ENCODE measurements around the gene POLA2. TPM values are rescaled to one million over a fixed set of nuclear protein-coding genes. Genes with fewer than 3 reads are reported as not detected.
"Not testable (repeated sequence)": the region's sequence is repeated elsewhere in the genome, so short reads cannot be mapped to it uniquely, and the experiment has no call there.

Gene POLA2
- total and polyA plus RNA-seq, 5 donors, result 5.7 to 13.1 (median 6.8) TPM

GRCh38 chr11:65219930-65220213, 41.9 kb upstream of the POLA2 start:
- no peaks in the 10 kb centered on the region for H3K9me3 ChIP-seq (ENCODE audit: control insufficient read depth, low read length)
- intact Hi-C loops (cut with DNase I), result no loop called here
- ATAC-seq, result no peak
- H3K4me3 ChIP-seq (ENCODE audit: low read length), result no peak overlapping the region
- H3K27me3 ChIP-seq (ENCODE audit: control insufficient read depth, insufficient read depth), result no peaks in the 10 kb centered on the region
- no peaks in the 10 kb centered on the region for H3K4me1 ChIP-seq (ENCODE audit: control insufficient read depth, insufficient read depth, low read length)
- WGBS, result 55% methylated on average over 3 of the region's 3 CpGs
- H3K27ac ChIP-seq (ENCODE audit: low read length), result no peak overlapping the region
- DNase-seq, result no peak

GRCh38 chr11:65221026-65221425, 40.7 kb upstream of the POLA2 start:
- intact Hi-C loops (cut with DNase I), result no loop called here
- Histone ChIP-seq H3K27ac (ENCODE audit: low read length) (no peak overlapping the region), H3K27me3 (ENCODE audit: control insufficient read depth, insufficient read depth) (no peaks in the 10 kb centered on the region), H3K4me3 (ENCODE audit: low read length) (no peak overlapping the region), H3K9me3 (ENCODE audit: control insufficient read depth, low read length) (no peaks in the 10 kb centered on the region), H3K4me1 (ENCODE audit: control insufficient read depth, insufficient read depth, low read length) (peaks cover 6% of the 10 kb centered on the region)
- DNase-seq (no peak), ATAC-seq (no peak)
- WGBS, result 93% methylated on average over 10 of the region's 10 CpGs

GRCh38 chr11:65223011-65223410, 38.8 kb upstream of the POLA2 start:
- Histone ChIP-seq H3K27ac (ENCODE audit: low read length) (no peak overlapping the region), H3K4me3 (ENCODE audit: low read length) (no peak overlapping the region), H3K27me3 (ENCODE audit: control insufficient read depth, insufficient read depth) (no peaks in the 10 kb centered on the region), H3K9me3 (ENCODE audit: control insufficient read depth, low read length) (no peaks in the 10 kb centered on the region), H3K4me1 (ENCODE audit: control insufficient read depth, insufficient read depth, low read length) (peaks cover 6% of the 10 kb centered on the region)
- intact Hi-C loops (cut with DNase I), result no loop called here
- 79% methylated on average over 8 of the region's 8 CpGs for WGBS
- no peak for DNase-seq
- no peak for ATAC-seq

- ATAC-seq (peak; percentile 56 to 84), DNase-seq (peak in 2 of 3 donors; percentile 64 to 73)
- peaks cover 6% of the 10 kb centered on the region for H3K4me1 ChIP-seq (ENCODE audit: control insufficient read depth, insufficient read depth, low read length)
- WGBS, result 53% methylated on average over 5 of the region's 5 CpGs
- intact Hi-C loops (cut with DNase I), result no loop called here
- no peaks in the 10 kb centered on the region for H3K27me3 ChIP-seq (ENCODE audit: control insufficient read depth, insufficient read depth)
- no peak overlapping the region for H3K4me3 ChIP-seq (ENCODE audit: low read length)
- H3K9me3 ChIP-seq (ENCODE audit: control insufficient read depth, low read length), result no peaks in the 10 kb centered on the region
- no peak overlapping the region for H3K27ac ChIP-seq (ENCODE audit: low read length)
Observed at GRCh38 chr11:65224930-65225278, 36.9 kb upstream of the POLA2 start.

- H3K4me3 ChIP-seq (ENCODE audit: low read length), result peak overlapping the region; percentile 57
- intact Hi-C loops (cut with DNase I), result no loop called here
- no peaks in the 10 kb centered on the region for H3K9me3 ChIP-seq (ENCODE audit: control insufficient read depth, low read length)
- peaks cover 6% of the 10 kb centered on the region for H3K4me1 ChIP-seq (ENCODE audit: control insufficient read depth, insufficient read depth, low read length)
- peak; percentile 75 to 88 (median 87) for DNase-seq
- H3K27me3 ChIP-seq (ENCODE audit: control insufficient read depth, insufficient read depth), result no peaks in the 10 kb centered on the region
- 5% methylated on average over 42 of the region's 42 CpGs for WGBS
- peak overlapping the region; percentile 12 for H3K27ac ChIP-seq (ENCODE audit: low read length)
- peak; percentile 89 to 91 for ATAC-seq
Observed at GRCh38 chr11:65225279-65226102, 36.3 kb upstream of the POLA2 start.

GRCh38 chr11:65226103-65226442, 35.7 kb upstream of the POLA2 start:
- H3K9me3 ChIP-seq (ENCODE audit: control insufficient read depth, low read length), result no peaks in the 10 kb centered on the region
- peak overlapping the region; percentile 57 for H3K4me3 ChIP-seq (ENCODE audit: low read length)
- H3K4me1 ChIP-seq (ENCODE audit: control insufficient read depth, insufficient read depth, low read length), result peaks cover 6% of the 10 kb centered on the region
- no peaks in the 10 kb centered on the region for H3K27me3 ChIP-seq (ENCODE audit: control insufficient read depth, insufficient read depth)
- 54% methylated on average over 7 of the region's 7 CpGs for WGBS
- no peak overlapping the region for H3K27ac ChIP-seq (ENCODE audit: low read length)
- intact Hi-C loops (cut with DNase I), result no loop called here
- ATAC-seq (no peak), DNase-seq (no peak)

GRCh38 chr11:65227879-65228278, 33.9 kb upstream of the POLA2 start:
- Histone ChIP-seq H3K4me1 (ENCODE audit: control insufficient read depth, insufficient read depth, low read length) (peaks cover 6% of the 10 kb centered on the region), H3K9me3 (ENCODE audit: control insufficient read depth, low read length) (no peaks in the 10 kb centered on the region), H3K27me3 (ENCODE audit: control insufficient read depth, insufficient read depth) (no peaks in the 10 kb centered on the region), H3K4me3 (ENCODE audit: low read length) (no peak overlapping the region), H3K27ac (ENCODE audit: low read length) (no peak overlapping the region)
- 83% methylated on average over 2 of the region's 2 CpGs for WGBS
- DNase-seq (no peak), ATAC-seq (no peak)
- intact Hi-C loops (cut with DNase I), result no loop called here

- Histone ChIP-seq H3K27ac (ENCODE audit: low read length) (no peak overlapping the region), H3K4me1 (ENCODE audit: control insufficient read depth, insufficient read depth, low read length) (no peaks in the 10 kb centered on the region), H3K27me3 (ENCODE audit: control insufficient read depth, insufficient read depth) (no peaks in the 10 kb centered on the region), H3K9me3 (ENCODE audit: control insufficient read depth, low read length) (no peaks in the 10 kb centered on the region), H3K4me3 (ENCODE audit: low read length) (no peak overlapping the region)
- WGBS, result 81% methylated on average over 23 of the region's 23 CpGs
- ATAC-seq, result peak; percentile 38 to 53
- no peak for DNase-seq
- intact Hi-C loops (cut with DNase I), result no loop called here
Observed at GRCh38 chr11:65236194-65237059, 25.3 kb upstream of the POLA2 start.

- DNase-seq; H3K27me3 ChIP-seq (ENCODE audit: control insufficient read depth, insufficient read depth); H3K9me3 ChIP-seq (ENCODE audit: control insufficient read depth, low read length); H3K4me1 ChIP-seq (ENCODE audit: control insufficient read depth, insufficient read depth, low read length); H3K4me3 ChIP-seq (ENCODE audit: low read length); ATAC-seq; H3K27ac ChIP-seq (ENCODE audit: low read length); intact Hi-C loops (cut with DNase I): not testable (repeated sequence)
- 60% methylated on average over 4 of the region's 6 CpGs for WGBS
Observed at GRCh38 chr11:65238302-65238701, 23.5 kb upstream of the POLA2 start.

GRCh38 chr11:65241134-65241533, 20.6 kb upstream of the POLA2 start:
- H3K27me3 ChIP-seq (ENCODE audit: control insufficient read depth, insufficient read depth), result no peaks in the 10 kb centered on the region
- DNase-seq, result no peak
- intact Hi-C loops (cut with DNase I), result no loop called here
- 62% methylated on average over 5 of the region's 5 CpGs for WGBS
- H3K4me1 ChIP-seq (ENCODE audit: control insufficient read depth, insufficient read depth, low read length), result no peaks in the 10 kb centered on the region
- H3K4me3 ChIP-seq (ENCODE audit: low read length), result no peak overlapping the region
- H3K9me3 ChIP-seq (ENCODE audit: control insufficient read depth, low read length), result no peaks in the 10 kb centered on the region
- no peak overlapping the region for H3K27ac ChIP-seq (ENCODE audit: low read length)
- ATAC-seq, result no peak

- intact Hi-C loops (cut with DNase I), result no loop called here
- Histone ChIP-seq H3K9me3 (ENCODE audit: control insufficient read depth, low read length) (no peaks in the 10 kb centered on the region), H3K27ac (ENCODE audit: low read length) (no peak overlapping the region), H3K27me3 (ENCODE audit: control insufficient read depth, insufficient read depth) (no peaks in the 10 kb centered on the region), H3K4me1 (ENCODE audit: control insufficient read depth, insufficient read depth, low read length) (no peaks in the 10 kb centered on the region), H3K4me3 (ENCODE audit: low read length) (no peak overlapping the region)
- DNase-seq, result no peak
- ATAC-seq, result no peak
Observed at GRCh38 chr11:65241692-65242091, 20.1 kb upstream of the POLA2 start.

All from right cardiac atrium (tissue), 5 donors.